Heart left ventricle (tissue), 16 donors: ENCODE measurements around the gene CDH24. TPM values are rescaled to one million over a fixed set of nuclear protein-coding genes. Genes with fewer than 3 reads are reported as not detected.
A peak's percentile ranks its signal among the peaks of the same experiment; 100 is the strongest.

ENCODE experiments used
- ATAC-seq, 4 donors: fragments of 200-7000 bp; cut with Tn5 transposase; one replicate each; pipeline ENCODE4 v1.9.1; 2020 to 2022; ENCODE audit warnings: moderate library complexity in 4 of 4, mild to moderate bottlenecking in 3 of 4, moderate number of reproducible peaks in 1 of 4
- DNase-seq, 5 donors: peaks; one replicate each; pipeline ENCODE4 v3.0.0-alpha.2; 2020
- H3K27ac ChIP-seq, 12 donors: fragments of 200-600 bp; sonication (generic) in 4 of 12; one replicate each; pipeline versions ENCODE4 v1.5.0 to v1.8.0; 2016 to 2022; ENCODE audit warnings: mild to moderate bottlenecking in 2 of 12
- H3K27me3 ChIP-seq, 9 donors: fragments of 200-600 bp; sonication (generic) in 2 of 9; one replicate each; pipeline versions ENCODE4 v1.5.1 to v1.8.0; 2016 to 2022; ENCODE audit warnings: mild to moderate bottlenecking in 3 of 9
- H3K36me3 ChIP-seq, 9 donors: fragments of 200-600 bp; sonication (generic) in 2 of 9; one replicate each; pipeline versions ENCODE4 v1.5.0 to v1.8.0; 2018 to 2022; ENCODE audit warnings: mild to moderate bottlenecking in 2 of 9
- H3K4me1 ChIP-seq, 12 donors: fragments of 200-600 bp; sonication (generic) in 4 of 12; one replicate each; pipeline versions ENCODE4 v1.5.0 to v1.8.0; 2016 to 2022; ENCODE audit warnings: mild to moderate bottlenecking in 3 of 12
- H3K4me3 ChIP-seq, 12 donors: fragments of 200-600 bp; sonication (generic) in 4 of 12; one replicate each; pipeline versions ENCODE4 v1.5.0 to v1.8.0; 2017 to 2022; ENCODE audit warnings: mild to moderate bottlenecking in 9 of 12, moderate library complexity in 4 of 12
- H3K9me3 ChIP-seq, 12 donors: fragments of 200-600 bp; sonication (generic) in 4 of 12; one replicate each; pipeline versions ENCODE4 v1.5.0 to v1.8.0; 2016 to 2022; ENCODE audit warnings: mild to moderate bottlenecking in 1 of 12
- CTCF ChIP-seq, 12 donors: fragments of 200-600 bp; sonication (generic) in 4 of 12; IDR thresholded peaks; one replicate each; pipeline versions ENCODE4 v1.5.0 to v1.8.0; 2018 to 2022; ENCODE audit warnings: antibody characterized with exemption in 12 of 12, mild to moderate bottlenecking in 5 of 12
- POLR2A ChIP-seq, 2 donors: fragments of 450-650 bp; IDR thresholded peaks; one replicate each; pipeline ENCODE4 v1.6.1; 2017; ENCODE audit warnings: antibody characterized with exemption in 2 of 2, mild to moderate bottlenecking in 2 of 2, moderate library complexity in 2 of 2
- WGBS, 4 donors: extraction: QIAGEN DNeasy Blood & Tissue Kit in 2 of 4; methylation state at CpG; one replicate each; pipeline versions ENCODE4 v1.1.5 to v1.1.7; 2013 to 2018; 5-methylcytosine and 5-hydroxymethylcytosine counted together
- intact Hi-C, 10 donors: fragments of 100-400 bp; cut with DNase I; formaldehyde crosslinking; loops; one replicate each; pipeline versions ENCODE4 v1.11.1 to v1.14.2; 2022
- polyA plus RNA-seq, 2 donors: library from polyadenylated mRNA; stranded (reverse); fragments of 200-250 nt; gene quantifications; one replicate each; pipeline ENCODE4 v1.2.3, GENCODE V29; 2013
- total RNA-seq, 9 donors: library from RNA; depleted of rRNA in 2 of 9; stranded (reverse); fragments of >200 nt in 2 of 9; fragmentation: NEBNext Ultra II Directional in 3 of 9; extraction: Animal tissue kit (Norgen Biotek cat#: 25700) in 3 of 9; gene quantifications; one replicate each; pipeline versions ENCODE4 v1.1.0 to v1.2.4, GENCODE V29; 2016 to 2023
- donor health status: ischemic (EF 13 %, LVEDD 7.1; RV severe dilation, severe dysfunction).
- donor health status: healthy with polysubstance abuse.
- donor health status: DM: no; HTN: yes; CAD: no.
- donor health status: DM: no; HTN: no; CAD: no.
- donor health status: ischemic (EF 25% LVEDD 6.9; RV normal size, moderate dysfunction).
- donor health status: ischemic (EF 25% LVEDD 5.7; RV mildly dilated, moderate dysfunction).
- donor health status: healthy.
- donor health status: DM: yes; HTN: yes; CAD: no.
- donor health status: ischemic (EF 35%, LVEDD 5.7; RV mildly dilated, moderate dysfunction).
- donor health status: nonischemic (EF 11% LVEDD 7.7; RV severe dilation, severe dysfunction).
- donor health status: DM: yes; HTN: yes; CAD: no.
- donor health status: PGD.
- donor health status: ischemic (EF 29% LVEDD 5.4; RV normal size, mild dysfunction).
- donor health status: nonischemic (EF 23%, LVEDD 6.1; RV moderate dilation, normal function).

The CDH24 gene
- total and polyA plus RNA-seq, 11 donors = 0.72 to 3.3 (median 1.9) TPM

GRCh38 chr14:23067847-23068788 lies 10.8 kb upstream of the CDH24 start:
- peaks cover 0 to 77% (median 65%) of the 10 kb centered on the region in 9 donors for H3K36me3 ChIP-seq
- TF ChIP-seq CTCF (IDR thresholded peaks at IDR 0.05) = no peak
- TF ChIP-seq POLR2A (IDR thresholded peaks at IDR 0.05) = no peak
- H3K4me3 ChIP-seq = no peak overlapping the region
- ATAC-seq (no peak), DNase-seq (no peak)
- no peaks in the 10 kb centered on the region for H3K9me3 ChIP-seq
- H3K27ac ChIP-seq = peak overlapping the region in 2 of 12 donors; percentile 10 to 29
- peaks cover 5 to 48% (median 30%) of the 10 kb centered on the region in 12 donors for H3K4me1 ChIP-seq
- intact Hi-C loops = loop anchor here in 1 of 10 donors (2.0 kb wide), 1 partner anchor 41 kb away; no protein-coding TSS in a partner anchor
- H3K27me3 ChIP-seq = no peaks in the 10 kb centered on the region
- 69 to 79% (median 77%) methylated on average over 13 to 14 of the region's 14 CpGs for WGBS, 4 donors

GRCh38 chr14:23066855-23067744 lies 9.8 kb upstream of the CDH24 start:
- no peak overlapping the region for H3K4me3 ChIP-seq
- intact Hi-C loops = no loop called here
- peaks cover 0 to 77% (median 70%) of the 10 kb centered on the region in 9 donors for H3K36me3 ChIP-seq
- H3K27ac ChIP-seq = no peak overlapping the region
- H3K9me3 ChIP-seq = no peaks in the 10 kb centered on the region
- no peak for TF ChIP-seq POLR2A (IDR thresholded peaks at IDR 0.05)
- no peak for TF ChIP-seq CTCF (IDR thresholded peaks at IDR 0.05)
- no peak for DNase-seq
- WGBS, 4 donors = 83 to 86% (median 85%) methylated on average over 23 of the region's 23 CpGs
- ATAC-seq = no peak
- no peaks in the 10 kb centered on the region for H3K27me3 ChIP-seq
- peaks cover 5 to 53% (median 26%) of the 10 kb centered on the region in 12 donors for H3K4me1 ChIP-seq

- Histone ChIP-seq H3K36me3 (peaks cover 0 to 84% (median 75%) of the 10 kb centered on the region in 9 donors), H3K9me3 (no peaks in the 10 kb centered on the region), H3K4me1 (peaks cover 0 to 49% (median 24%) of the 10 kb centered on the region in 12 donors), H3K27ac (no peak overlapping the region), H3K27me3 (no peaks in the 10 kb centered on the region), H3K4me3 (no peak overlapping the region)
- ATAC-seq = no peak
- 84 to 93% (median 91%) methylated on average over 3 of the region's 3 CpGs for WGBS, 4 donors
- intact Hi-C loops = no loop called here
- DNase-seq = no peak
- no peak for TF ChIP-seq CTCF (IDR thresholded peaks at IDR 0.05)
- no peak for TF ChIP-seq POLR2A (IDR thresholded peaks at IDR 0.05)
Observed at GRCh38 chr14:23066368-23066767, 9.0 kb upstream of the CDH24 start.
